Stimulated activated naive B cell treated with anti-CD40 and anti-IgM and Interleukin-4, amounts not matched to agents 10 μg/mL and 1 μg/mL and 100 μg/mL, for 72 hours (primary cell): Measurements from ENCODE around the gene YOD1.
A peak's percentile ranks its signal among the peaks of the same experiment; 100 is the strongest.

Source experiments
- ATAC-seq, 2 donors: fragments of 150-1000 bp; cut with Tn5 transposase; replicated peaks; 2 replicates each; pipeline ENCODE4 v1.10.0; 2021; ENCODE audit warnings: moderate library complexity in 1 of 2
- DNase-seq: peaks from one replicate; pipeline ENCODE4 v3.0.0; 2021
- H3K27ac Mint-ChIP-seq: one replicate; pipeline ENCODE4 v1.8.0; 2022; ENCODE audit warnings: mild to moderate bottlenecking, mixed read lengths
- H3K27me3 Mint-ChIP-seq, 2 donors: one replicate each; pipeline ENCODE4 v1.8.0; 2022; ENCODE audit warnings: mixed read lengths in 2 of 2
- H3K36me3 Mint-ChIP-seq, 2 donors: one replicate each; pipeline ENCODE4 v1.8.0; 2022; ENCODE audit warnings: mixed read lengths in 2 of 2, mild to moderate bottlenecking in 1 of 2
- H3K4me1 Mint-ChIP-seq, 2 donors: one replicate each; pipeline ENCODE4 v1.8.0; 2022; ENCODE audit warnings: mixed read lengths in 2 of 2, mild to moderate bottlenecking in 1 of 2
- H3K4me3 Mint-ChIP-seq, 2 donors: one replicate each; pipeline ENCODE4 v1.8.0; 2022; ENCODE audit warnings: mild to moderate bottlenecking in 2 of 2, mixed read lengths in 2 of 2, moderate library complexity in 1 of 2
- H3K9me3 Mint-ChIP-seq, 2 donors: one replicate each; pipeline ENCODE4 v1.8.0; 2022; ENCODE audit warnings: mixed read lengths in 2 of 2, mild to moderate bottlenecking in 1 of 2

The YOD1 gene

GRCh38 chr1:207031016-207031415 is 20.0 kb downstream of the YOD1 start:
- no peaks in the 10 kb centered on the region for H3K4me1 Mint-ChIP-seq
- H3K36me3 Mint-ChIP-seq = no peaks in the 10 kb centered on the region
- peaks cover 41 to 57% of the 10 kb centered on the region in 2 donors for H3K27me3 Mint-ChIP-seq
- no peak overlapping the region for H3K4me3 Mint-ChIP-seq
- ATAC-seq (no peak), DNase-seq (no peak)
- H3K27ac Mint-ChIP-seq = no peak overlapping the region
- H3K9me3 Mint-ChIP-seq = no peaks in the 10 kb centered on the region

GRCh38 chr1:207030522-207031009 is 20.4 kb downstream of the YOD1 start:
- Mint-ChIP-seq H3K27me3 (peaks cover 40 to 56% of the 10 kb centered on the region in 2 donors), H3K27ac (no peak overlapping the region), H3K4me1 (no peaks in the 10 kb centered on the region), H3K36me3 (no peaks in the 10 kb centered on the region), H3K9me3 (no peaks in the 10 kb centered on the region), H3K4me3 (no peak overlapping the region)
- no peak for DNase-seq
- ATAC-seq = no peak

- H3K9me3 Mint-ChIP-seq = no peaks in the 10 kb centered on the region
Observed at GRCh38 chr1:207029701-207030521, 21.1 kb downstream of the YOD1 start.

GRCh38 chr1:207028884-207029650 is 21.9 kb downstream of the YOD1 start:
- Mint-ChIP-seq H3K9me3 (no peaks in the 10 kb centered on the region), H3K36me3 (no peaks in the 10 kb centered on the region), H3K4me3 (no peak overlapping the region), H3K27me3 (peaks cover 35 to 57% of the 10 kb centered on the region in 2 donors), H3K27ac (no peak overlapping the region), H3K4me1 (peaks cover 7 to 8% of the 10 kb centered on the region in 2 donors)
- ATAC-seq (no peak), DNase-seq (no peak)

More at GRCh38 chr1:207029701-207030521, 21.1 kb downstream of the YOD1 start:
- DNase-seq = no peak
- H3K27me3 Mint-ChIP-seq = peaks cover 33 to 51% of the 10 kb centered on the region in 2 donors
- no peaks in the 10 kb centered on the region for H3K36me3 Mint-ChIP-seq
- ATAC-seq = no peak
- H3K4me3 Mint-ChIP-seq = no peak overlapping the region
- no peak overlapping the region for H3K27ac Mint-ChIP-seq
- H3K4me1 Mint-ChIP-seq = no peaks in the 10 kb centered on the region

GRCh38 chr1:207027921-207028320 is 23.1 kb downstream of the YOD1 start:
- no peak overlapping the region for H3K4me3 Mint-ChIP-seq
- no peak for DNase-seq
- H3K4me1 Mint-ChIP-seq = peaks cover 7 to 10% of the 10 kb centered on the region in 2 donors
- no peaks in the 10 kb centered on the region for H3K9me3 Mint-ChIP-seq
- no peak overlapping the region for H3K27ac Mint-ChIP-seq
- peaks cover 34 to 56% of the 10 kb centered on the region in 2 donors for H3K27me3 Mint-ChIP-seq
- ATAC-seq = no peak
- no peaks in the 10 kb centered on the region for H3K36me3 Mint-ChIP-seq

- H3K27me3 Mint-ChIP-seq = peaks cover 34 to 56% of the 10 kb centered on the region in 2 donors
- DNase-seq = no peak
Observed at GRCh38 chr1:207027206-207027777, 23.7 kb downstream of the YOD1 start.

GRCh38 chr1:207026104-207026534 is 24.9 kb downstream of the YOD1 start:
- ATAC-seq (no peak), DNase-seq (no peak)
- Mint-ChIP-seq H3K36me3 (no peaks in the 10 kb centered on the region), H3K4me1 (peaks cover 7 to 10% of the 10 kb centered on the region in 2 donors), H3K4me3 (no peak overlapping the region), H3K27me3 (peaks cover 24 to 44% of the 10 kb centered on the region in 2 donors), H3K27ac (no peak overlapping the region), H3K9me3 (no peaks in the 10 kb centered on the region)

More at GRCh38 chr1:207027206-207027777, 23.7 kb downstream of the YOD1 start:
- no peaks in the 10 kb centered on the region for H3K9me3 Mint-ChIP-seq
- H3K4me3 Mint-ChIP-seq = no peak overlapping the region
- H3K36me3 Mint-ChIP-seq = no peaks in the 10 kb centered on the region
- ATAC-seq = no peak
- peaks cover 7 to 10% of the 10 kb centered on the region in 2 donors for H3K4me1 Mint-ChIP-seq
- H3K27ac Mint-ChIP-seq = no peak overlapping the region

GRCh38 chr1:207025146-207025880 is 25.7 kb downstream of the YOD1 start:
- Mint-ChIP-seq H3K27ac (peak overlapping the region; percentile 28), H3K36me3 (no peaks in the 10 kb centered on the region), H3K4me1 (peaks cover 7 to 10% of the 10 kb centered on the region in 2 donors), H3K27me3 (peaks cover 16 to 43% of the 10 kb centered on the region in 2 donors), H3K9me3 (no peaks in the 10 kb centered on the region), H3K4me3 (no peak overlapping the region)
- no peak for DNase-seq
- ATAC-seq = no peak

GRCh38 chr1:207024202-207025145 is 26.5 kb downstream of the YOD1 start:
- H3K36me3 Mint-ChIP-seq = no peaks in the 10 kb centered on the region
- H3K27ac Mint-ChIP-seq = no peak overlapping the region
- DNase-seq (no peak), ATAC-seq (peak; percentile 46 to 54)
- H3K27me3 Mint-ChIP-seq = peaks cover 12 to 37% of the 10 kb centered on the region in 2 donors
- peaks cover 7 to 10% of the 10 kb centered on the region in 2 donors for H3K4me1 Mint-ChIP-seq
- H3K4me3 Mint-ChIP-seq = no peak overlapping the region
- H3K9me3 Mint-ChIP-seq = no peaks in the 10 kb centered on the region

GRCh38 chr1:207022996-207023679 is 27.9 kb downstream of the YOD1 start:
- no peak for DNase-seq
- Mint-ChIP-seq H3K27me3 (peaks cover 12 to 25% of the 10 kb centered on the region in 2 donors), H3K36me3 (no peaks in the 10 kb centered on the region), H3K27ac (no peak overlapping the region), H3K4me1 (peaks cover 7 to 10% of the 10 kb centered on the region in 2 donors), H3K4me3 (no peak overlapping the region), H3K9me3 (no peaks in the 10 kb centered on the region)
- no peak for ATAC-seq

GRCh38 chr1:207021876-207022596 is 29.0 kb downstream of the YOD1 start:
- H3K36me3 Mint-ChIP-seq = no peaks in the 10 kb centered on the region
- ATAC-seq (no peak), DNase-seq (no peak)
- H3K9me3 Mint-ChIP-seq = no peaks in the 10 kb centered on the region
- peaks cover 7 to 10% of the 10 kb centered on the region in 2 donors for H3K4me1 Mint-ChIP-seq
- no peak overlapping the region for H3K4me3 Mint-ChIP-seq
- H3K27ac Mint-ChIP-seq = no peak overlapping the region
- H3K27me3 Mint-ChIP-seq = peaks cover 8 to 17% of the 10 kb centered on the region in 2 donors
